SKM-1 (cell line): ENCODE measurements around the gene ESX1.
"Not testable (repeated sequence)": the region's sequence is repeated elsewhere in the genome, so short reads cannot be mapped to it uniquely, and the experiment has no call there.

Experiments used
- DNase-seq: peaks from one replicate; lab custom pipeline; 2025; ENCODE audit not compliant: unreplicated experiment; lab: John Stamatoyannopoulos, UW

ESX1 gene

DNA sequence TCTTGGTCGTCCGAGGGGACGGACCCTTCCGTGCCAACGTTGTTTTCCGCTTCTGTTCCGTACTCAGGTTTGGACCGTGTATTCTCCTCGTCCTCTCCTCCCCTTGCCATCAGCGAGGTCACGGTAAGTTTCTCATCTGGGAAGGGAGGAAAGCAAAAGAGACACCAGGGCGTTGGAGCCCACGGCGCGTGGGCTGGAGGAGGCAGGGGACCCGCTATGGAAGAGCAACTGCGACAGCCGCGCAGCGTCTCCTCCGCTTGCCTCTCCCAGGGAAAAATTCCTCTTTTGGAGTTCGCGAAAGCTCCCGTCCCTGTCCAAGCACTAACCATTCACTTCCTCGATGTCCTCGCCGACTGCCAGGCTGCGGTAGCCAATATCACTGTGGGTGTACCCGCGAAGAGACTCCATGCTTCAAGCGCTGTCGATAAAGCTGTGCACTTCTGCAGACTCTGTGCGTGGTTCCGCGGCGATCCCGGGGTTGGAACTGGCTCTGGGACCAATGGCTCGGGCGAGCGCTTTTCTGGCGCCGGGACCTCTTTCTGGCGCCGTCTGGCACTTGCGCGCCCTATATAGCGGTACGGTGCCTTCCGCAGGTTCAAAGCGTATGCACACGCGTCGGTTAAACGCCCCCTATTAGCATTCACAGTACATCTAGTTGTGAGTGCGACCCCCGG lies at the start of gene ESX1:
ESX1 (minus strand) TSS at position 492 of the 674 bp plus-strand sequence; CDS start at position 408, 84 bp downstream.
- DNase-seq = peak; percentile 3

DNA sequence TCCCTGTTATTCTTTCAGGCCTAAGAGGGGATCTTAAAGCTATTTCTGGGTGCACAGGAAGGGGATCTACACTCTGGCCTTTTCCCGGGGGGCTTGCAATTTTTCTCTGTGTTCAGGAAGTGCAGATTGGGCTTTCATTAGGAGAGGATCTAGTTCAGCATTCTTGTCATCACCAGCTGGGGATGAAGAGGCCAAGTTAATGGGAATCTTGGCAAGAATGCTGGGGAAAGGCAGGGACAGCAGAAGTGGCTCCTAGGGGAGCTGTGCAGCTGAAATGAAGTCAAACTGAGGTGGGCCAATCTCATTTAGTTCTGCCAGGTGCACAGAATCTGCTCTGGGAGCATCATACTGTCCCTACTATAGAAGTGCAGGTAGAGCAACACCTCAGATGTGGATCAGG lies 40.9 kb upstream of the ESX1 start:
- DNase-seq = no peak

DNA sequence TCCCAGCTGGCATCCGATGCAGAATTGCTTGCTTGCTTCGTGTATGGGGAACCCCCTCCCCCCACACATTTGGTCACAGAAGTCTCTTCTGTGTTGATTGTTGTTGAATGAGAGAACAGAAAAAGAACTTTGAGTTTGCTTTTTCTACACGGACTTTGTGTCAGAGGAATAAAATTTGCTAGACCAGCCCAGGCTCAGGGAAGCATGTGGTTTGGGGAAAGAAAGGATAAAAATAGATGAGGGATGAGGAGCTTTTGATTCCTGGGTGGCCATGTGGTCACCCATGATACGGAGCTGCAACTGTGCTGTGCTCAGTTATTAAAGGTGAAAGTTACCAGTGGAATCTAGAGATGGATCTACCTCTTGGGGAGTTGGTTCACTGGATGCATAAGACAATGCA lies 34.2 kb upstream of the ESX1 start:
- no peak for DNase-seq

DNA sequence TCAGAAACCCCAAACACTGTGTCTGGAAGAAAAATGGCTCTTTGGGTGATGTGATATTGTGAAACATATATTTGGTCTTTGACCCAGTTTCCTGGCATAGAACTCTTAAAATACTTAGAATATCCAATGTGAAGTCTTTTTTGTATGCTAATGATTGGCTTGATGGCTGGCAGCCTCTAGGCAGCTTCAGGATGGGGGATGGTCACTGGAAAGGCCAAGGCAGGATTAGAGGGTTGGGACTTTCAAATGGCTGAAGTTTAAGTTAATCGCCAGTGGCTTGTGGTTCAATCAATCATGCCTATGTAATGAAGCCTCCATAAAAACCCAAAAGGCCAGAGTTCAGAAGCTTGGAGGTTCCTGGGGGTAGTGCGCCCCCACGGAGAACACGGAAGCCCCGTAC lies 33.5 kb upstream of the ESX1 start:
- no peak for DNase-seq

DNA sequence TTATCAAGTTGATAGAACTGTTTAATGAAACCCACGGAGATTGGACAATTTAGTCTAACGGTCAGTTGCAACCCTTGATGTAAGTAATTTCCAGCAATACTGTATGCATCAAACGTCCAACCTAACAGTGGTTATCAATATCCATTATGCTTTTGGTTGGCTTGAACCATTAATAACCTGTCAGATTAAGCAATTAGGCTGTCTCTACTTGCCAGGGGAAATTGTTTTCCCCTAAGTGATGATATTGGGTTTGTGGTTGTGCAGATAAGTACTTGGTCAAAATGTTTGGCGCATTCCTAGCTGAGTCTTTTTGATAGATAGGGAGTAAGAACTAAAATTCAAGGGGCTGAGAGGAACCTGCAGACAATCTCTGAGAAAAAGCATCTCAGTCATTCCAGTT lies 30.5 kb upstream of the ESX1 start:
- DNase-seq = no peak

DNA sequence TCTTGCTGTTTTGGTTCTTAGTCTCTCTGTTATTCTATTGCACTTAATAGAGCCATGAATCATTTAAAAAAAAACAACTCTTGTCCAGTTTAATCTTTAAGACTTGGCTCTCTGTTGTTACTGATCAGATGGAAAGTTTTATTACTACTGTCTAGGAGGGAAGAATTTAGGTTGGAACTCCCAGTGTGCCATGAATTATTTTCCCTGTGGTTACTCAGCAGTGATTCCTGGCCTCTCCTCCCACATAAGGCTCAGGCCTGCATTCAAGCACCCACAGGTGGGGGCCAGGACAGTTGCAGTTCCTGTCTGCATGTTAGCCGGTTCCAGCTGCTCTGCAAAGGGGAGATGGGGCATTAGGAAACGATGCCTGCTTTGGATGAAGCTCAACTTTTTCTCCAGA lies 29.8 kb upstream of the ESX1 start:
- DNase-seq = no peak

DNA sequence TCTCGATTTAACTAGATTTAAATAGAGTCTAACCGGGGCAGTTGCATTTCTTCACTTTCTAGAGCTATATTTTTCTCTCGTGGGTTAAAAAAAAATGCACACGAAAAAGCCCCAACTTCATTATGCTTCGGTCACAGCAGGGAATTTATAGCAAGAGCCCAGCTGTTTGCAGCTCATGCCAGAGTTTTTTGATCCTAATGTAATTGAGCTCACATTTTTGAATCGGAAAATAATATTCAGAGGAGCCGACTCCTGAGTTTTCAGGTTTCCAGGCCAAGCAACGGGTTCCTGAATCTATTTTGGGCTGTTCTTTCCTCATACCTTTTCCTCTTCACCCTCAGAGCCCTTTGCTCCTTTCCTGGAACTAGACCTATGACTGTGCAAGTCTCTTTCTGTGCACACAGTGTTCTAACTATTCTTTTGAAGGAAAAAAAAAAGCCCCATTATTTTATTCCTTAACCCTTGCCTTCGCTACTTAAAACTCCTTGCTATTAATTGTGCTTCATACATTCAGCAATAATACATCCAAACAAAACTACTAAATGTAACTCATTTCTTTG lies 27.5 kb upstream of the ESX1 start:
- peak; percentile 12 for DNase-seq

DNA sequence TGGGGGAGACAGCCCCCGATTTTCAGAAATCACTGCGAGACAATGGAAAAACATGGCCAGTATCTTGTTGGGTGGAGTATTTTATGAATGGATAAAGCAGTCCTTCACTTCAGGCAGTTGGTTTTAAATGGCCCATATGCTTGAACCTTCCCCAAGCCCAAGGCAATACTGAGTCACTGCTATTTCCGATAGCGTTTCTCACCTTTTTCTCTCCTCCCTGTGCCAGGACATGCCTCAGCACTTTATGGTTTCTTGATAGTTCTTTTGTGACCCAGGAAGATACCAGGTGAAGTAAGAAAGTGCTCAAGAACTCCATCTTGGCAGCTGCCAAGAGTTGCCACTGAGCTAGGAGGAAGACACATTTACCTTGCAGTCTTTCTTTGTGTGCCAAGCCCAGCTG lies 26.8 kb upstream of the ESX1 start:
- no peak for DNase-seq

DNA sequence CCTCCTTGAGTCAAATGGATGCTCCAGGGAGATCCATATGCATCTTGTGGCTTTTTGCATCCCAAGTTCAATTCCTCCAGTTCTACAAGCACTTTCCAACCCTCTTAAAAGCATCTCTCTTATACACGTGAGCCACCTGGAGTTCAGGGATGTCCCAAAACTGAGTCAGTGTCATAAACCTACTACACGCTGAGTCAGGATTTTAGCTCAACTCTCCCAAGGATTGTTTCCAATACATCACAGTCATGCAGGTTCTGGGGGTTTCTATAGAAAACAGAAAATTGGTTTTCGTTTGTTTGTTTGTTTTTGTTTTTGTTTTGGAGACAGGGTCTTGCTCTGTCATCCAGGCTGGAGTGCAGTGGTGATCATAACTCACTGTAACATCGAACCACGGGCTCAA lies 25.9 kb upstream of the ESX1 start:
- no peak for DNase-seq

DNA sequence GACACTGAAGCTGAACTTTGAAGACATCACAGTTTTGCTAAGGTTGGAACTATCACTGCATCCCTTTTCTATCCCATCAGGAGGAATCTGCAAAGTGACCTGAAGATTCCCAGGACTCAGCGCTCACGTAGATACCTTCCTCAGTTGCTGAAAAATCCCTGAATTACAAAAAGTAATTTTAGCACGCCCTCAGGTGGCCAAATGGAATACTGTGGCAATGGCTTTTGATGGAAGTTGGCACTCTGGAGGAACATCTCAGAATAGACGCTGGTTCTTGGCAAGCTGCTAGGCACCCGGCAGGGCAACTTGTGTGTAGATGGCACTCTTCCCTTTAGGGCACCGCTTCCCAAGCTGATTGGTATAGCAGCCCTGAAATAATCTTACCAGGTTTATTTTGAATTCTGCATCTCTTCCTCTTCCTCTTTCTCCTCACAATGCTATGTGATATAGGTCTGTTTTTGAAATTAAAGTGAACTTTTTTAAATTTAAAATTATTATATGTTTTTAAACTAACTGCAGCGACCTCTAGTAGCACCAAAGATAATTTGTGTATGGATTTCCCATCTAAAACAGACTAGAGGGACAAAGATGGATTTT lies 16.3 kb upstream of the ESX1 start:
- DNase-seq = no peak

DNA sequence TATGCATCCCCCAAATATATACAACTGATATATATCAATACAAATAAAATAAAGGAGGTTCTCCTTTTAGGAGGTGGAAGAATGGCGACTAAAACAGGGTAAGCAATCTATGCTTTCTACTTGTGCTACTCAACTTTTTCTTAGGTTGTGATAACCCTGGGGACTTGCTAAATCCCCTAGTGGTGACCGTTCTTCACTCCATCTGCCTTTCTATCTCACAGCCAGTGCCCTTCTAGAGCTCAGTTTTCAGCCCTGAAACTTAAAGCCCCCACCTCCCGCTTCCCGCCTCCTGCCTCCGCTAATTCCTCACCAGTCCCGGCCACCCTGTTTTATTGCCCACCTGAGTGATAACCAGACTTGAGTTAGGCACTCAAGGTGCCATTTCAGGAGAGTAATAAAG lies 15.5 kb upstream of the ESX1 start:
- no peak for DNase-seq

DNA sequence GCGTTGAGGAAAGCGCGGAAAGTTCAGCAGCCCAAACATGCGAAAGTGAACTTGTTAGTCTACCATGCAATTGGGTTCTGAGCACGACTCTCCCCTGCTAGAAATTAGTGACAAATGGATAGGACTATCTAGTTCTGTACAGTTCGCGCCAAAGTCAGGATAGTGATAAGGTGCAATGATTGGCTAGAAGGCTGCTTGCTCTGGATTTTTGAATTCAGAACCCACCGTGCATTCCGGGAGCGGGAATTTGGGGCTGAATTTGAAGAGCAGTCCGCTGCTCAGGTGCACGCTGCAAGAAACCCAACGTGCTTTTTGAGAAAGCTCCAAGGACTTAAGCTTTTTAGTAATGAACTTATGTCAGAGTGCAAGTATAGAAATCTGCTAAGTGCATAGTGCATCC lies 732 bp upstream of the ESX1 start:
- no peak for DNase-seq

DNA sequence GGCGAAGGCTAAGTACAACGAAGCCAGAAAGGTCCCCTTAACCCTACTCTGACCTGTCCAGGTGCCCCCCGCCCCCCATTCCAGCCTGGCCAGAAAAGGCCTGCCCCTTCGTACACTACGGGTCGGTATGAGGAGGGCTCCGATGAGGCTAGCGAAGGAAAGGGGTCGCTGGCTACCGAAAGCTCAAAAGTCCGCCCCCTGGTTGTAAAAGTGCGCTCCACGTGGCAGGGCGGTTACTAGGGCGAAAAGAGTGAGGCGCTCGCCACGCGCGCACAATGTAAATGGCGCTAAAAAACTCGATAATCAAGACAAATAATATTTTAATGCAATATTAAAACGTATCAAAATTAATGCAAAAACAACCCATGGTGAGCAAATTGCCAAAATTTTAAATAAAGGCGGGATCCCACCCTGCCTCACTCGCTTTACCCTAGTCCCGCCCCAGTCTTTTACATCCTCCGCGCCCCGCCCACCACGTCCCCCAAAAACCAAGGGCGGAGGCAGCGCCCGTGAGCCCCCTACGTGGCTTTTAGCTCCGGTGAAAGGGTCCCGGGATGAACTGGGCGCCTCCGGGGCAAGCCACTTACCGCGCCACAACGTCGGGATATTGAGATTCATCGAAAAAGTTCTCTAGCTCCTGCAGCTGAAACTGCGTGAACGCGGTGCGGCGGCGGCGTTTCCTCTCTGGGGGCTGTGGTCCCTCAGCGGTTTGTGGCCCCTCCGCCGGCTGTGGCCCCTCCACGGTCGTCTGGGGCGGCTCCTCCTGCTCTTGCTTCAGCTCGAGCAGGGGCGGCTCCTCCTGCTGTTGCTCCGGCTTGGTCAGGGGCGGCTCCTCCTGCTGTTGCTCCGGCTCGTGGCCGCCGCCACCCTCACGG lies 929 bp downstream of the ESX1 start:
- peak; percentile 6 for DNase-seq

DNA sequence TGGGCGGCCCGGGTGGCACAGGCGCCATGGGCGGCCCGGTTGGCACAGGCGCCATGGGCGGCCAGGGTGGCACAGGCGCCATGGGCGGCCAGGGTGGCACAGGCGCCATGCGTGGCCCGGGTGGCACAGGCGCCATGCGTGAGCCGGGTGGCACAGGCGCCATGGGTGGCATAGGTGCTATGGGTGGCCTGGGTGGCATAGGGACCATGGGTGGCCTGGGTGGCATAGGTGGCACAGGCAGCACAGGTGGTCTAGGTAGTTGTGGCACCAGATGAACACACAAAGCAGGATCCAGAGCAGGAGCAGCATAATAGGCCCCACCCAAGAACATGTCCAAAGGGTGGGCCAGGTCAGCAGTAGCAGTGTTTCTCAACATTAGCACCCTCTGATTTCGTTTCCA lies 4.3 kb downstream of the ESX1 start:
- DNase-seq = no peak

DNA sequence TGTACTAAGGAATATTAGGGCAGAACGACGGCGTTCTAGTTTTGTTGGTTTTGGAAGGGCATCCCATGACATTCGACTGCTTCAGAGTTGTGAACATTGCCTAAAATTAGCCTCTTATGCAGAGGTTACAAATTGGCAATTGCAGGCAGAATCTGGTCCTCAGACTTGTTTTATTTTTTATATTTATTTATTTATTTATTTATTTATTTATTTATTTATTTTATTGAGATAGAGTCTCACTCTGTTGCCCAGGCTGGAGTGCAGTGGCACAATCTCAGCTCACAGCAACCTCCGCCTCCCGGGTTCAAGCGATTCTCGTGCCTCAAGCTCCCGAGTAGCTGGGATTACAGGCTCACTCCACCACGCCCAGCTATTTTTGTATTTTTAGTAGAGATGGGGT lies 24.7 kb downstream of the ESX1 start:
- not testable (repeated sequence) for DNase-seq

DNA sequence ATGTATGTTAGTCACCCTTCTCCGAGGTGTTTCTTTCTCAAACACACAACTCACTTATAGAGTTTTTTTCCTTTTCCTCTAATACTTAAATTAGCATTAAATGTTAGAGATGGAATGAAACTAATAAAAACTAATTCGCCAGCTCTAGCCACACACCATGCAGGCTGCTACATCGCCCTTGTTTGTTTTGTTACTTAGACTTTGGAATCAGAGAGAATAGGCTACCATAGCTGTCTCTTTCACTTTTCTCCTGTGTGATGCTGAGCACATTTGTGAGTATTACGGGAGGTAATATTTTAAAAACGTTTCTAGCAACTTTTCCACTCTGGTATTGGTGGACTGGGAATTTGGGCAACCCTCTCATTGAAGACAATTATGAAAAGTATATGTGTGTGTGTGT lies 43.5 kb downstream of the ESX1 start:
- DNase-seq = no peak

DNA sequence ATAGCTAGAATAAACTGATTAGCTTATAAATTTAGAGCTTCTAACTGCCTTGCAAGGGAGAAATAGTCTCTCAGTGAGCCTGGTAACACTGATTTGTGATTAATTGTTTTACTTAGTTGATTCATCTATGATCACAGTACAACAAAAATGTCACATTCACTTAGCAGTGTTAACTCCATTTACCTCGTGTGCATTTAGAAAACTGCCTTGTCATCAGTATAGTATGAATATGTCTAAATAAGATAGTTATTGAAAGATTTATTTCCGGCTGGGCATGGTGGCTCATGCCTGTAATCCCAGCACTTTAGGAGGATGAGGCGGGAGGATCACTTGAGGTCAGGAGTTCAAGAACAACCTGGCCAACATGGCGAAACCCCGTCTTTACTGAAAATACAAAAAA lies 49.2 kb downstream of the ESX1 start:
- DNase-seq = no peak
